ENCODE data around the gene EXOC2.

The EXOC2 gene

DNA sequence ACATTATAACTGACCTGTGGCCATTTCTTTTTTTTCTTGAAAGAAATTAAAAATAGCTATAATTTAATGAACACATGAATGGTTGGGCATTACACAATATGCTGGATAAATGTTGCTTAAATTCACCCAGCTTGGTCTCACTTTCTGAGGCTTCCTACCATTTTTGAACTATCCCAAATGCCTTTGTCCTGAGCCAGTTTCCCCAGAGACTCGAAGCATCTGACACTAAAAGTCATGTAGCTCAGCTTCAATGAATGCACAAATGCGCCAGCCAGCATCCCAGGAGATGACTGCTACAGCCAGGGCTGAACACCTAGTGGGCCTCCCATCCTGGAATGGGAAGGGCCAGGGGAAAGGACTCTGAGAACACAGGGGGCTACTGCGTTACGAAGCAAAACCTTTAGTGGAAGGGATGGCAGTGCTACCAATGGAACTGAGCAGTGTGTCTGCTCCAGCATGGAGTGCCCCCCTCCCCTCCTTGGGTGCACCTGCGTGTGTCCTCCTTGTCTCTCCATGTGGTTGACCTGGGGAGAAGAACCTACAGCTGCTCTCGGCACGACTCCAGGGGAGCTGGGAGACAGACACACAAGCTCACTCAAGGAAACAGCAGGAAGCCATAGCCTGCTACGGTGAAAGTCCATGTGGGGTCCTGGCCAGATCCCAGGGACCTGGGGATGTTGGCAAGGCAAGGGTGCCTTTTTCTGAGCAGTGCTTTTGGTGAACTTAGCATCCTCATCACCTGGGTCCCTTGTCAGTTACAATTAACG lies 240.5 kb downstream of the EXOC2 start:
- H3K4me3 ChIP-seq (ENCODE audit: low read depth, low read length): no peak overlapping the region
- TF ChIP-seq, protein P1, sequence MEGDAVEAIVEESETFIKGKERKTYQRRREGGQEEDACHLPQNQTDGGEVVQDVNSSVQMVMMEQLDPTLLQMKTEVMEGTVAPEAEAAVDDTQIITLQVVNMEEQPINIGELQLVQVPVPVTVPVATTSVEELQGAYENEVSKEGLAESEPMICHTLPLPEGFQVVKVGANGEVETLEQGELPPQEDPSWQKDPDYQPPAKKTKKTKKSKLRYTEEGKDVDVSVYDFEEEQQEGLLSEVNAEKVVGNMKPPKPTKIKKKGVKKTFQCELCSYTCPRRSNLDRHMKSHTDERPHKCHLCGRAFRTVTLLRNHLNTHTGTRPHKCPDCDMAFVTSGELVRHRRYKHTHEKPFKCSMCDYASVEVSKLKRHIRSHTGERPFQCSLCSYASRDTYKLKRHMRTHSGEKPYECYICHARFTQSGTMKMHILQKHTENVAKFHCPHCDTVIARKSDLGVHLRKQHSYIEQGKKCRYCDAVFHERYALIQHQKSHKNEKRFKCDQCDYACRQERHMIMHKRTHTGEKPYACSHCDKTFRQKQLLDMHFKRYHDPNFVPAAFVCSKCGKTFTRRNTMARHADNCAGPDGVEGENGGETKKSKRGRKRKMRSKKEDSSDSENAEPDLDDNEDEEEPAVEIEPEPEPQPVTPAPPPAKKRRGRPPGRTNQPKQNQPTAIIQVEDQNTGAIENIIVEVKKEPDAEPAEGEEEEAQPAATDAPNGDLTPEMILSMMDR (IDR thresholded peaks at IDR 0.05; ENCODE audit: insufficient read depth, low read depth, low read length, missing control alignments): no peak
- DNase-seq (ENCODE audit: low read depth): no peak

DNA sequence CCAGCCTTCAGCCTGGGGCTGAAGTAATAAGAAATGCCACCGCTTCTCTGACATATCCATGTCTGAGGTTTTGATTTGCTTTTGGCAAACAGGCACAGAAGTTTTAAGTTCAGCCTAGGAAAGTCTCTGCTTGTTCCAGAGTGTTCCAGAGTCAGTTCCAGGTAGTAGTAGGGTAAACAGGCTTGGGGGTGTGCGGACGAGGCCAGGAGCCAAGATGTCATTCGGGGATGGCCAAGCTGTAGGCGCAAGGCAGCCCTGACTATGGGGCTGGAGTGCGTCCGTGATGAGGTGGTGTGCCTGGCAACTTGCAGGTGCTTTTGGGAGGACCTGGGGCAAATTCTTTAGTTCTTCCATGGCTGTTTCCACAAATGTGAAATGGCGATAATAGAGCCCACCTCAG lies 241.1 kb downstream of the EXOC2 start:
- TF ChIP-seq, protein P1 (IDR thresholded peaks at IDR 0.05; ENCODE audit: insufficient read depth, low read depth, low read length, missing control alignments): no peak
- H3K4me3 ChIP-seq (ENCODE audit: low read depth, low read length): no peak overlapping the region
- DNase-seq (ENCODE audit: low read depth): no peak

DNA sequence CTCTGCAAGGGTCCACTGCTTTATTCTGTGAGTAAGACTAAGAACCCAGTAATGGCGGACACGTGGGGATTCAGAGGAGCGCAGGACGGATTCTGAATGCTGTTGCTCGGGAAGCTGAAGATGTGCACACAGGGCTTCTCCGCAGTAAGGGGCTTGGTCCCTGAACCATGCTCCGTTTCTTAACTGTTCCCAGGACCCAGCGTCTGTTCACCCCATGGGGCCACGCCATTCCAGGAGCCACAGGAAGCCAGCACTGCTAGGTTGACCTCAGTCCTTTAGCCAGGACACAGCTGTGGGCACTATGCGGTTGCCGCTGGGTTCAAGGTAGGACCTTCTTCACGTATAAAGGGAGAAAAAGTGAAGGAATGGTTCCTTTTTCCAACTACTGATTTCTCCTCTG lies 241.6 kb downstream of the EXOC2 start:
- H3K4me3 ChIP-seq (ENCODE audit: low read depth, low read length): no peak overlapping the region
- TF ChIP-seq, protein P1 (IDR thresholded peaks at IDR 0.05; ENCODE audit: insufficient read depth, low read depth, low read length, missing control alignments): no peak
- DNase-seq (ENCODE audit: low read depth): no peak

DNA sequence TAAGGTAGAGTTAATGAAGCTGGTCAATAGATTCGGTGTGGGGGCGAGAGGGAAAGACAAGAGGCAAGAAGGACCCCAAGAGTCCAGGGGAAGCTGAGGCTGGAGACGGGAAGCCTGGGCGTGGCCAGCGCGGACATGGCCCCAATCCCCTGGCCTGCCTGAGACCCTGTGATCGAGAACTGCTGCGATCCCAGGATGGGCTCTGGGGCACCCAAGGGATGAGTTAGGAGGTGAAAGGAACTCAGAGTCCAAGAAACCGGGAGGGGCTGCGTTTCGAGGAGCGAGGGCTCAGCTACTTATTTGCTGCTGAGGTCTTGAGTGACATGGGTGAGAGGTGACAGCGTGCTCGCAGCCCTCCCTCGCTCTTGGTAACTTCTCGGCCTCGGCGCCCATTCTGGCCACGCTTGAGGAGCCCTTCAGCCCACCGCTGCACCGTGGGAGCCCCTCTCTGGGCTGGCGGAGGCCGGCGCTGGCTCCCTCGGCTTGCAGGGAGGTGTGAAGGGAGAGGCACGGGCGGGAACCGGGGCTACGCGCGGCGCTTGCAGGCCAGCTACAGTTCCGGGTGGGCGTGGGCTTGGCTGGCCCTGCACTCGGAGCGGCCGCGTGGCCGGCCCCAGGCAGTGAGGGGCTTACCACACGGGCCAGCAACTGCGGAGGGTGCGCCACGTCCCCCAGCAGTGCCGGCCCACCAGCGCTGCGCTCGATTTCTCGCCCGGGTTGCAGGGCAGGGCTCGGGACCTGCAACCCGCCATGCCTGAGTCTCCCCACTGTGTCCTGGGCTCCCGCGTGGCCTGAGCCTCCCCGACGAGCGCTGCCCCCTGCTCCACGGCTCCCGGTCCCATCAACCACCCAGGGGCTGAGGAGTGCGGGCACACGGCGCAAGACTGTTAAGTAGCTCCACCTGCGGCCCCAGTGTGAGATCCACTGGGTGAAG lies 243.2 kb downstream of the EXOC2 start:
- TF ChIP-seq, protein P1 (IDR thresholded peaks at IDR 0.05; ENCODE audit: insufficient read depth, low read depth, low read length, missing control alignments): no peak
- no peak overlapping the region for H3K4me3 ChIP-seq (ENCODE audit: low read depth, low read length)
- no peak for DNase-seq (ENCODE audit: low read depth)

DNA sequence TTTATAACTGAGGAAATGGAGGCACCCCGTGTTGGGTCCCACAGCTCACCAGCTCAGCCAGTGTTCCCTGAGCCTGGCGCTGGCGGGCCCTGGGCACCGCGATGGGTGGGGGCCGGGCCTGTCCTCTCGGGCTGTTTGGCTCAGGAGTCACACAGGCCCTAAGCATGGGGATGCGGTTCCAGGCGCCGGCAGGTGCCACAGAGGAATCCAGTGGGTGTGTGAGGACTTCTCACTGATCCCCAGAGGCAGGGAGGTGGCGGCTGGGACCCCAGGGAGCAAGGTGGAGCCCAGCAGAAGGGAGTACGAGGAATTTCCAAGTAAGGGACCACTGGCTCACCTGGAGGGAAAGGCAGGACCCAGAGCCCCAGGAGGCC lies 243.9 kb downstream of the EXOC2 start:
- H3K4me3 ChIP-seq (ENCODE audit: low read depth, low read length): no peak overlapping the region
- DNase-seq (ENCODE audit: low read depth): no peak
- TF ChIP-seq, protein P1 (IDR thresholded peaks at IDR 0.05; ENCODE audit: insufficient read depth, low read depth, low read length, missing control alignments): no peak

DNA sequence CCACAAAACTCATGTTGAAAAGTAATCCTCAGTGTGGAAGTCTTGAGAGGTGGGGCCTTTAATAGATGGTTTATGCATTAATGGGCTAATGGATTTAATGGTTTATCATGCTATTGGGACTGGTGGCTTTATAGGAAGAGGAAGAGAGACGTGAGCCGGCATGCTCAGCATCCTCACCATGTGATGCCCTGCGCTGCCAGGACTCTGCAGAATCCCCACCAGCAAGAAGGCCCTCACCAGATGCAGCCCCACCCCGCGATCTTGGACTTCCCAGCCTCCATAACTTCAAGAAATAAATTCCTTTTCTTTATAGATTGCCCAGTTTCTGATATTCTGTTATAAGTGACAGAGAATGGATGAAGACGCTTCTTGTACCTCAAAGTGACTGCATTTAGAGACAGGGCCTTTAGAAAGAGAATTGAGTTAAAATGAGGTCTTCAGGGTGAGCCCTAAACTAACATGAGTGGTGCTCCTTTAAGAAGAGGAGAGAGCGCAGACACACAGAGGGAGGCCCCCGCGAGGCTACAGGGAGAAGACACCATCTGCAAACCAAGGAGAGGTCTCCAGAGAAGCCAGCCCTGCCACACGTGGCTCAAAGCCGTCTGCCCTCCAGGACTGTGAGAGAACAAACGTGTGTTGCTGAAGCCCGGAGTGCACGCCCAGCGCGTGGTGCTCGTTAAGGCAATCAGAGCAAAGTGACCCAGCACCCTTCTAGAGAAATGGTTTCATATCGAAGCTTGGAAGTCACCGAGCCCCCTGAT lies 244.5 kb downstream of the EXOC2 start:
- TF ChIP-seq, protein P1 (IDR thresholded peaks at IDR 0.05; ENCODE audit: insufficient read depth, low read depth, low read length, missing control alignments): no peak
- DNase-seq (ENCODE audit: low read depth): no peak
- H3K4me3 ChIP-seq (ENCODE audit: low read depth, low read length): no peak overlapping the region

Data from GM12865 (cell line).